ENCODE results near the gene SGK1.

- TF ChIP-seq CTCF (IDR thresholded peaks at IDR 0.05 in 8 of 11, conservative IDR thresholded peaks at IDR 0.05 in 3 of 11) (no peak), POLR2A (IDR thresholded peaks at IDR 0.05) (no peak)
Observed at GRCh38 chr6:134122775-134123174, 195.1 kb downstream of the SGK1 start.
